K562 (cell line): Measurements from ENCODE around the gene ATRX. TPM values are rescaled to one million over a fixed set of nuclear protein-coding genes. Genes with fewer than 3 reads are reported as not detected.

Experiments
- DACH1 ChIP-seq: fragments of 450-650 bp; IDR thresholded peaks from 2 replicates; pipeline ENCODE4 v1.6.1; 2018; ENCODE audit not compliant: partially characterized antibody
- ILK ChIP-seq: fragments of 450-650 bp; IDR thresholded peaks from 2 replicates; pipeline ENCODE4 v1.6.1; 2016; ENCODE audit warnings: missing genetic modification characterization, low read depth, mild to moderate bottlenecking, missing compliant biosample characterization, moderate library complexity, borderline replicate concordance
- MCM2 ChIP-seq: fragments of 450-650 bp; IDR thresholded peaks from 2 replicates; pipeline ENCODE4 v1.6.1; 2017; ENCODE audit warnings: low read depth, mild to moderate bottlenecking
- SUPT5H ChIP-seq: fragments of 450-650 bp; IDR thresholded peaks from 2 replicates; pipeline ENCODE4 v1.6.1; 2016
- YBX1 ChIP-seq: fragments of 450-650 bp; IDR thresholded peaks from 2 replicates; pipeline ENCODE4 v1.7.1; 2016; ENCODE audit warnings: mild to moderate bottlenecking
- ZC3H8 ChIP-seq: fragments of 450-650 bp; IDR thresholded peaks from 2 replicates; pipeline ENCODE4 v1.6.1; 2017
- ZNF695 ChIP-seq: fragments of 450-650 bp; formaldehyde crosslinking; IDR thresholded peaks from 2 replicates; pipeline ENCODE4 v1.4.0; 2020; ENCODE audit warnings: mild to moderate bottlenecking, moderate library complexity
- ZSCAN29 ChIP-seq: fragments of 450-650 bp; IDR thresholded peaks from 2 replicates; pipeline ENCODE4 v1.6.1; 2017
- polyA plus RNA-seq, 8 experiments: library from polyadenylated mRNA; depleted of rRNA in 4 of 8; stranded (reverse) in 5 of 8; unstranded in 3 of 8; fragments of >200 nt; fragmentation: Nextera tagmentation in 2 of 8; fragmentation: Illumina TruSeq in 1 of 8; extraction: Ambion mirVana in 2 of 8; extraction: Trizol in 1 of 8; gene quantifications; 2 replicates each; pipeline versions ENCODE4 v1.2.1 to v1.2.3, GENCODE V29; 2011 to 2014; ENCODE audit warnings: inconsistent platforms in 1 of 8, missing spikeins in 1 of 8
- total RNA-seq, 7 experiments: library from RNA; depleted of rRNA in 6 of 7; stranded (reverse); fragments of >200 nt in 6 of 7; fragmentation: Illumina TruSeq in 2 of 7; extraction: Trizol in 2 of 7; gene quantifications; 2 replicates each; pipeline versions ENCODE4 v1.2.1 to v1.2.3, GENCODE V29; 2011 to 2021; ENCODE audit warnings: low replicate concordance in 1 of 7
- TF ChIP-seq, protein P1 (sequence below): sonication (generic); IDR thresholded peaks from 2 replicates; pipeline ENCODE4 v1.6.1; 2016
- TF ChIP-seq, protein P2 (sequence below): fragments of 450-650 bp; IDR thresholded peaks from 2 replicates; pipeline ENCODE4 v1.6.1; 2016; ENCODE audit warnings: low read depth, mild to moderate bottlenecking, moderate library complexity
- TF ChIP-seq, protein P3 (sequence below): fragments of 250-450 bp; sonication (Bioruptor Pico); IDR thresholded peaks from 2 replicates; pipeline ENCODE4 v1.8.0; 2022; ENCODE audit warnings: inconsistent platforms

The ATRX gene
- total and polyA plus RNA-seq, 9 of the 15 experiments (the other 6 are each of a cell fraction or from before 2014, with no cell fraction given): 7.7 to 23.1 (median 20.2) TPM

DNA sequence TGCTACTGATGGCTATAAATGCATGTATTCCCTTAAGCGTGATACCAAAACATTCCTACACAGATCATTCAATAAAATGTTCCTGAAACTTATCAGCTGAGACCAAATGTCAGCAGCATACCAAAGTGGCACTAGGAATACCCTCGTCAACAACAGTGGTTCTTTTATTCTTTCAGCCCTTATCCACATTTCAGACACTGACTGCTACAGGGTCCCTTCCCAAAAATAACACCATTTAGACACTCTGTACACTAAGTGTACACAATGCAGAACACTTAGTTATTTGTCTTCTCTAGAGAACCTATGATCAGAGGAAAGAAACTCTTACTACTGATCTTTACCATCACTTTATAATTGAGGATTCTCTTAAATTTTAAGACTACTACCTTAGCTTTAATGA is 94.1 kb downstream of the ATRX start (continued):
- TF ChIP-seq, protein P1, sequence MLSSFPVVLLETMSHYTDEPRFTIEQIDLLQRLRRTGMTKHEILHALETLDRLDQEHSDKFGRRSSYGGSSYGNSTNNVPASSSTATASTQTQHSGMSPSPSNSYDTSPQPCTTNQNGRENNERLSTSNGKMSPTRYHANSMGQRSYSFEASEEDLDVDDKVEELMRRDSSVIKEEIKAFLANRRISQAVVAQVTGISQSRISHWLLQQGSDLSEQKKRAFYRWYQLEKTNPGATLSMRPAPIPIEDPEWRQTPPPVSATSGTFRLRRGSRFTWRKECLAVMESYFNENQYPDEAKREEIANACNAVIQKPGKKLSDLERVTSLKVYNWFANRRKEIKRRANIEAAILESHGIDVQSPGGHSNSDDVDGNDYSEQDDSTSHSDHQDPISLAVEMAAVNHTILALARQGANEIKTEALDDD: no peak
- TF ChIP-seq, protein P2, sequence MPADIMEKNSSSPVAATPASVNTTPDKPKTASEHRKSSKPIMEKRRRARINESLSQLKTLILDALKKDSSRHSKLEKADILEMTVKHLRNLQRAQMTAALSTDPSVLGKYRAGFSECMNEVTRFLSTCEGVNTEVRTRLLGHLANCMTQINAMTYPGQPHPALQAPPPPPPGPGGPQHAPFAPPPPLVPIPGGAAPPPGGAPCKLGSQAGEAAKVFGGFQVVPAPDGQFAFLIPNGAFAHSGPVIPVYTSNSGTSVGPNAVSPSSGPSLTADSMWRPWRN: no peak
- TF ChIP-seq DACH1: no peak
- TF ChIP-seq, protein P3, sequence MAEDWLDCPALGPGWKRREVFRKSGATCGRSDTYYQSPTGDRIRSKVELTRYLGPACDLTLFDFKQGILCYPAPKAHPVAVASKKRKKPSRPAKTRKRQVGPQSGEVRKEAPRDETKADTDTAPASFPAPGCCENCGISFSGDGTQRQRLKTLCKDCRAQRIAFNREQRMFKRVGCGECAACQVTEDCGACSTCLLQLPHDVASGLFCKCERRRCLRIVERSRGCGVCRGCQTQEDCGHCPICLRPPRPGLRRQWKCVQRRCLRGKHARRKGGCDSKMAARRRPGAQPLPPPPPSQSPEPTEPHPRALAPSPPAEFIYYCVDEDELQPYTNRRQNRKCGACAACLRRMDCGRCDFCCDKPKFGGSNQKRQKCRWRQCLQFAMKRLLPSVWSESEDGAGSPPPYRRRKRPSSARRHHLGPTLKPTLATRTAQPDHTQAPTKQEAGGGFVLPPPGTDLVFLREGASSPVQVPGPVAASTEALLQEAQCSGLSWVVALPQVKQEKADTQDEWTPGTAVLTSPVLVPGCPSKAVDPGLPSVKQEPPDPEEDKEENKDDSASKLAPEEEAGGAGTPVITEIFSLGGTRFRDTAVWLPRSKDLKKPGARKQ (CRISPR knock-in tag): no peak
- TF ChIP-seq ZC3H8: no peak
- no peak for TF ChIP-seq ZSCAN29
- TF ChIP-seq YBX1: no peak
- TF ChIP-seq ZNF695: no peak
- no peak for TF ChIP-seq SUPT5H
- no peak for TF ChIP-seq MCM2
- TF ChIP-seq ILK (tag): no peak
